HepG2 (cell line): ENCODE data around the gene USP40.

Source experiments
- BRCA1 ChIP-seq: sonication (generic); formaldehyde crosslinking; IDR thresholded peaks from 2 replicates; pipeline ENCODE4 v1.4.0; 2020; ENCODE audit warnings: missing genetic modification reagents
- CCAR2 ChIP-seq: fragments of 200-400 bp; formaldehyde crosslinking; optimal IDR thresholded peaks from 2 replicates; pipeline ENCODE3; 2018; ENCODE audit warnings: low read depth, mild to moderate bottlenecking, low read length, moderate library complexity
- CTCF ChIP-seq: sonication (generic); formaldehyde crosslinking; IDR thresholded peaks from 2 replicates; pipeline ENCODE4 v1.5.0; 2020; ENCODE audit warnings: mild to moderate bottlenecking, missing genetic modification reagents, moderate library complexity
- DMAP1 ChIP-seq: IDR thresholded peaks from 2 replicates; pipeline ENCODE4 v1.6.1; 2016
- DMTF1 ChIP-seq: sonication (generic); formaldehyde crosslinking; IDR thresholded peaks from 2 replicates; pipeline ENCODE4 v1.4.0; 2020; ENCODE audit warnings: mild to moderate bottlenecking, missing genetic modification reagents
- EP300 ChIP-seq, 3 experiments: sonication (generic) in 1 of 3; formaldehyde crosslinking in 1 of 3; IDR thresholded peaks; 2 replicates each; pipeline versions ENCODE4 v1.5.1 to v1.6.1; 2011 to 2020; ENCODE audit warnings: low read depth in 2 of 3, low read length in 2 of 3, borderline replicate concordance in 1 of 3, improper control_type of control experiment in 1 of 3, mild to moderate bottlenecking in 1 of 3, missing genetic modification reagents in 1 of 3, moderate library complexity in 1 of 3
- EZH2 ChIP-seq: conservative IDR thresholded peaks from 2 replicates; pipeline ENCODE4 v1.6.1; 2012; ENCODE audit warnings: mild to moderate bottlenecking, low read depth, low read length, moderate library complexity
- TF ChIP-seq, protein P1 (sequence below), 2 experiments: IDR thresholded peaks; 2 replicates each; pipeline ENCODE4 v1.6.1; 2011 to 2012; ENCODE audit warnings: low read length in 2 of 2, borderline replicate concordance in 1 of 2, low read depth in 1 of 2, mild to moderate bottlenecking in 1 of 2, moderate library complexity in 1 of 2

GRCh38 chr2:233470011-233470687 lies 96.4 kb downstream of the USP40 start:
- TF ChIP-seq DMTF1 (CRISPR knock-in tag), result no peak
- no peak for TF ChIP-seq EP300 (IDR thresholded peaks at IDR 0.05; ENCODE audit: low read depth in 2 of 2, low read length in 2 of 2)
- no peak for TF ChIP-seq EP300 (CRISPR knock-in tag; IDR thresholded peaks at IDR 0.05; ENCODE audit: borderline replicate concordance)
- TF ChIP-seq EZH2, result no peak
- no peak for TF ChIP-seq CCAR2
- TF ChIP-seq DMAP1 (CRISPR knock-in tag), result no peak
- TF ChIP-seq BRCA1, result no peak
- no peak for TF ChIP-seq CTCF (CRISPR knock-in tag)
- TF ChIP-seq, protein P1, sequence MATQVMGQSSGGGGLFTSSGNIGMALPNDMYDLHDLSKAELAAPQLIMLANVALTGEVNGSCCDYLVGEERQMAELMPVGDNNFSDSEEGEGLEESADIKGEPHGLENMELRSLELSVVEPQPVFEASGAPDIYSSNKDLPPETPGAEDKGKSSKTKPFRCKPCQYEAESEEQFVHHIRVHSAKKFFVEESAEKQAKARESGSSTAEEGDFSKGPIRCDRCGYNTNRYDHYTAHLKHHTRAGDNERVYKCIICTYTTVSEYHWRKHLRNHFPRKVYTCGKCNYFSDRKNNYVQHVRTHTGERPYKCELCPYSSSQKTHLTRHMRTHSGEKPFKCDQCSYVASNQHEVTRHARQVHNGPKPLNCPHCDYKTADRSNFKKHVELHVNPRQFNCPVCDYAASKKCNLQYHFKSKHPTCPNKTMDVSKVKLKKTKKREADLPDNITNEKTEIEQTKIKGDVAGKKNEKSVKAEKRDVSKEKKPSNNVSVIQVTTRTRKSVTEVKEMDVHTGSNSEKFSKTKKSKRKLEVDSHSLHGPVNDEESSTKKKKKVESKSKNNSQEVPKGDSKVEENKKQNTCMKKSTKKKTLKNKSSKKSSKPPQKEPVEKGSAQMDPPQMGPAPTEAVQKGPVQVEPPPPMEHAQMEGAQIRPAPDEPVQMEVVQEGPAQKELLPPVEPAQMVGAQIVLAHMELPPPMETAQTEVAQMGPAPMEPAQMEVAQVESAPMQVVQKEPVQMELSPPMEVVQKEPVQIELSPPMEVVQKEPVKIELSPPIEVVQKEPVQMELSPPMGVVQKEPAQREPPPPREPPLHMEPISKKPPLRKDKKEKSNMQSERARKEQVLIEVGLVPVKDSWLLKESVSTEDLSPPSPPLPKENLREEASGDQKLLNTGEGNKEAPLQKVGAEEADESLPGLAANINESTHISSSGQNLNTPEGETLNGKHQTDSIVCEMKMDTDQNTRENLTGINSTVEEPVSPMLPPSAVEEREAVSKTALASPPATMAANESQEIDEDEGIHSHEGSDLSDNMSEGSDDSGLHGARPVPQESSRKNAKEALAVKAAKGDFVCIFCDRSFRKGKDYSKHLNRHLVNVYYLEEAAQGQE (IDR thresholded peaks at IDR 0.05; ENCODE audit: borderline replicate concordance in 1 of 2, low read depth in 1 of 2, low read length in 2 of 2), result no peak
